ENCODE measurements around the gene TMEM247. TPM values are rescaled to one million over a fixed set of nuclear protein-coding genes. Genes with fewer than 3 reads are reported as not detected.

The TMEM247 gene
- not detected in 2 replicates for total RNA-seq (2022)
- not detected for Bru-seq, nascent RNA
- not detected for BruChase-seq, experiment 1, labeled RNA remaining after a 6-hour chase
- BruChase-seq, experiment 2, labeled RNA remaining after a 2-hour chase = not detected
- long read RNA-seq = 0 reads

DNA sequence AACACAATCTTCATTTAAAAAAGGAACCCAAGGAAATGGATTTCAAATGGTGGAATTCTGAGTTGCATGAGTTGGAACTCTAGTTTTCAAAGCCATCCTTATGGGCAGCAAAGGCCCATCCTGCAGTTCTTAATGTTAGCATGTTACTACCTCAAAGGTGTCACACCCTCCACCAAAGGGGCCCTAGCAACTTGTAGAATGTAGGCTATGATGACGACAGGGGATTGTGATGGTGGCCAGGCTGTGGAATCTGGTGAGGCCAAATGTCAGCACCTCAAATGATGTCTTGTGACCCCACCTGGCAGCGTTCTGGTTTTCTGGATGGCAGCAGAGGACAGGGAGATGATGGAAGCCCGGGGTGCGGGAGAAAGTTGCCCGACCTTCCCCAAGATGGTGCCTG is at the start of gene TMEM247:
TSS of gene TMEM247 (plus strand) at position 301 of the 400 bp plus-strand sequence.
- no TSS peak for BruUV-seq (replicated peaks)
- CTCF ChIA-PET = no interaction called here
- H3K36me3 Mint-ChIP-seq (ENCODE audit: insufficient read depth, unreplicated experiment) = no peaks in the 10 kb centered on the region
- intact Hi-C loops (cut with micrococcal nuclease; ENCODE audit: unreplicated experiment) = no loop called here
- no peaks in the 10 kb centered on the region for H3K9me3 Mint-ChIP-seq (ENCODE audit: low read depth, unreplicated experiment)
- peaks cover 14% of the 10 kb centered on the region for H3K4me1 Mint-ChIP-seq (ENCODE audit: low read depth, unreplicated experiment)
- TF ChIP-seq, protein P1, sequence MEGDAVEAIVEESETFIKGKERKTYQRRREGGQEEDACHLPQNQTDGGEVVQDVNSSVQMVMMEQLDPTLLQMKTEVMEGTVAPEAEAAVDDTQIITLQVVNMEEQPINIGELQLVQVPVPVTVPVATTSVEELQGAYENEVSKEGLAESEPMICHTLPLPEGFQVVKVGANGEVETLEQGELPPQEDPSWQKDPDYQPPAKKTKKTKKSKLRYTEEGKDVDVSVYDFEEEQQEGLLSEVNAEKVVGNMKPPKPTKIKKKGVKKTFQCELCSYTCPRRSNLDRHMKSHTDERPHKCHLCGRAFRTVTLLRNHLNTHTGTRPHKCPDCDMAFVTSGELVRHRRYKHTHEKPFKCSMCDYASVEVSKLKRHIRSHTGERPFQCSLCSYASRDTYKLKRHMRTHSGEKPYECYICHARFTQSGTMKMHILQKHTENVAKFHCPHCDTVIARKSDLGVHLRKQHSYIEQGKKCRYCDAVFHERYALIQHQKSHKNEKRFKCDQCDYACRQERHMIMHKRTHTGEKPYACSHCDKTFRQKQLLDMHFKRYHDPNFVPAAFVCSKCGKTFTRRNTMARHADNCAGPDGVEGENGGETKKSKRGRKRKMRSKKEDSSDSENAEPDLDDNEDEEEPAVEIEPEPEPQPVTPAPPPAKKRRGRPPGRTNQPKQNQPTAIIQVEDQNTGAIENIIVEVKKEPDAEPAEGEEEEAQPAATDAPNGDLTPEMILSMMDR (IDR thresholded peaks at IDR 0.05; ENCODE audit: unreplicated experiment) = no peak
- H3K27ac Mint-ChIP-seq (ENCODE audit: unreplicated experiment) = no peak within 1 kb of the TSS
- no peak for DNase-seq
- peaks cover 50% of the 10 kb centered on the region for H3K27me3 Mint-ChIP-seq (ENCODE audit: unreplicated experiment)
- H3K4me3 Mint-ChIP-seq (ENCODE audit: low read depth, unreplicated experiment) = no peak within 1 kb of the TSS

DNA sequence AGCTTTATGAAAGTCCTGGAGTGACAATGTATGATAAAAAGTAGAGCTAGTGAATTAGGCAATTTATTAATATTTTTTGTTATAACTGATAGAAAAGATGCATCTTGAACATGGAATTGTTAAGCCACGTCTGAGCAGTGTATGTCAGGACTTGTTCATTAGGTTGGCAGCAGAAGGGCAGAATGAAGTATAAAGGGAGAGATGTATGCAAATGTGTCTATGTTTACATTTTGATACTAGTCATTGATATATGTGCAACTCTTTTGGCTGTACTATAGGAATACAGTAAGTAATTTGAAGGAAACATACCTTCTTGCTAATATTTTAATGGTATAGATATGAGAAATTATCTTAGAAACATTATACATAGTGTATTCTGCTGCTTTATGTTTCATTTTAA is 49.0 kb upstream of the TMEM247 start:
- CTCF ChIA-PET = interaction anchor here (0.6 kb wide), 1 partner anchor 289 kb away, joined by 3 read pairs; no protein-coding TSS in a partner anchor
- no TSS peak for BruUV-seq (replicated peaks)
- intact Hi-C loops (cut with micrococcal nuclease; ENCODE audit: unreplicated experiment) = no loop called here
- H3K27me3 Mint-ChIP-seq (ENCODE audit: unreplicated experiment) = peaks cover 20% of the 10 kb centered on the region
- H3K9me3 Mint-ChIP-seq (ENCODE audit: low read depth, unreplicated experiment) = peaks cover 2% of the 10 kb centered on the region
- TF ChIP-seq, protein P1 (IDR thresholded peaks at IDR 0.05; ENCODE audit: unreplicated experiment) = no peak
- H3K4me3 Mint-ChIP-seq (ENCODE audit: low read depth, unreplicated experiment) = no peak overlapping the region
- H3K4me1 Mint-ChIP-seq (ENCODE audit: low read depth, unreplicated experiment) = no peaks in the 10 kb centered on the region
- no peak overlapping the region for H3K27ac Mint-ChIP-seq (ENCODE audit: unreplicated experiment)
- no peak for DNase-seq
- no peaks in the 10 kb centered on the region for H3K36me3 Mint-ChIP-seq (ENCODE audit: insufficient read depth, unreplicated experiment)

DNA sequence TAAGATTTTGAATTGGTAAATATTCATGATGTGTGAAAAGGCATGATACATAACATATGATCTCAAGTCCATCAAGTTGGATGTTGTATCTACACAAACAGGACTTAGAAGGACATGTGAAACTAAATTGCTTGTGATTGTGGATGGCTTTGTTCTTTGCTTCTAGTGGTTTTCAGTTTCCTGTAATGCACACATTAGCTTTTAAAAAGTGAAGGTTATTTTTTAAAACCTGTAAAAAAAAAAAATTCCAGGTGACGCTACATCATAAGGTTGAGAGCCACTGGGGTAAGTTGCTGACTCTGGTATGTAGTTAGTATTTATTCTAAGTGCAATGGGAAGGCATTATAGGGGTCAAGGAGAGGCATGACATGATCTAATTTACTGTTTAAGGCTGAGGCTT is 48.4 kb upstream of the TMEM247 start:
- Mint-ChIP-seq H3K36me3 (ENCODE audit: insufficient read depth, unreplicated experiment) (no peaks in the 10 kb centered on the region), H3K4me1 (ENCODE audit: low read depth, unreplicated experiment) (no peaks in the 10 kb centered on the region), H3K27ac (ENCODE audit: unreplicated experiment) (no peak overlapping the region), H3K4me3 (ENCODE audit: low read depth, unreplicated experiment) (no peak overlapping the region), H3K9me3 (ENCODE audit: low read depth, unreplicated experiment) (peaks cover 2% of the 10 kb centered on the region), H3K27me3 (ENCODE audit: unreplicated experiment) (peaks cover 20% of the 10 kb centered on the region)
- TF ChIP-seq, protein P1 (IDR thresholded peaks at IDR 0.05; ENCODE audit: unreplicated experiment) = no peak
- BruUV-seq (replicated peaks) = no TSS peak
- intact Hi-C loops (cut with micrococcal nuclease; ENCODE audit: unreplicated experiment) = no loop called here
- CTCF ChIA-PET = interaction anchor here (0.7 kb wide), 1 partner anchor 267 kb away, joined by 4 read pairs; no protein-coding TSS in a partner anchor
- no peak for DNase-seq

DNA sequence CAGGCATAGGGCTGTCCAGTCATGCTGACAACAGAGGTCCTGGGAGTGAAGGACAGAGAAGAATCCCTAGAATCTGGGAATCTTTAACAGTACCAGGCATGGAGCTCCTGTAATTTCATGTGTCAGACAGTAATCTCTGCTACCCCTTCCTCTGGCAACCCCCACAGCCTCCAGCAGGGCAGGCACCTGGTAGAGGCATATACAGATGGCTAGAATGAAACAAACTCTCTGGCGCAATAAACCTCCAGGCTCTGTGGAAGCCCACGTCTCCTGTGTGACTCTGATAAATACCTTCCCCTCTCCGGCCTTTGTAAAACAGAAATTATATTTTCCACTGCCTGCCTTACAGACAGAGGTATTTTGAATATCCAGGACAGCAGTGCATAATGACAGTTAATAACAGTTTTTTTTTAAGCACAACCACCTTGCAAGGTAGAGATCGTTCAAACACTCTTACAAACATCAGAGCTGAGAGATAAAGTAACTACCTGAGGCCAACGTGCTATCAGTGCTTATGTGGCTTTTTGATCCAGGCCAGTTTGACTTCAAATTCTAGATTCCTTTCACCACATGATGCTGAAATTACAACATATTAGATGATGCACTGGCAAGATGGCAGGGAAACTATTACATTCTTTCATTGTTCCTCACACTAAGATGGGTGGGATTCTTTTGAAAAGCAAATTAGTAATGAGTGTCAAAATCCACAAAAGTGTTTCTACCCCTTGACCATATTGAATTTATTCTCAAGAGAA is 47.7 kb upstream of the TMEM247 start:
- no TSS peak for BruUV-seq (replicated peaks)
- H3K27me3 Mint-ChIP-seq (ENCODE audit: unreplicated experiment) = peaks cover 20% of the 10 kb centered on the region
- no peak for DNase-seq
- no peaks in the 10 kb centered on the region for H3K4me1 Mint-ChIP-seq (ENCODE audit: low read depth, unreplicated experiment)
- H3K9me3 Mint-ChIP-seq (ENCODE audit: low read depth, unreplicated experiment) = peaks cover 2% of the 10 kb centered on the region
- TF ChIP-seq, protein P1 (IDR thresholded peaks at IDR 0.05; ENCODE audit: unreplicated experiment) = no peak
- intact Hi-C loops (cut with micrococcal nuclease; ENCODE audit: unreplicated experiment) = no loop called here
- H3K36me3 Mint-ChIP-seq (ENCODE audit: insufficient read depth, unreplicated experiment) = no peaks in the 10 kb centered on the region
- H3K27ac Mint-ChIP-seq (ENCODE audit: unreplicated experiment) = no peak overlapping the region
- H3K4me3 Mint-ChIP-seq (ENCODE audit: low read depth, unreplicated experiment) = no peak overlapping the region
- CTCF ChIA-PET = interaction anchor here (0.7 kb wide), 1 partner anchor 268 kb away, joined by 4 read pairs; no protein-coding TSS in a partner anchor
